Activated CD4-positive, CD25-positive, alpha-beta regulatory T cell (primary cell): ENCODE results near the gene MYBBP1A.

Experiments
- DNase-seq, 4 experiments: peaks; one replicate each; lab custom pipeline; 2025; lab: John Stamatoyannopoulos, UW

Gene MYBBP1A

DNA sequence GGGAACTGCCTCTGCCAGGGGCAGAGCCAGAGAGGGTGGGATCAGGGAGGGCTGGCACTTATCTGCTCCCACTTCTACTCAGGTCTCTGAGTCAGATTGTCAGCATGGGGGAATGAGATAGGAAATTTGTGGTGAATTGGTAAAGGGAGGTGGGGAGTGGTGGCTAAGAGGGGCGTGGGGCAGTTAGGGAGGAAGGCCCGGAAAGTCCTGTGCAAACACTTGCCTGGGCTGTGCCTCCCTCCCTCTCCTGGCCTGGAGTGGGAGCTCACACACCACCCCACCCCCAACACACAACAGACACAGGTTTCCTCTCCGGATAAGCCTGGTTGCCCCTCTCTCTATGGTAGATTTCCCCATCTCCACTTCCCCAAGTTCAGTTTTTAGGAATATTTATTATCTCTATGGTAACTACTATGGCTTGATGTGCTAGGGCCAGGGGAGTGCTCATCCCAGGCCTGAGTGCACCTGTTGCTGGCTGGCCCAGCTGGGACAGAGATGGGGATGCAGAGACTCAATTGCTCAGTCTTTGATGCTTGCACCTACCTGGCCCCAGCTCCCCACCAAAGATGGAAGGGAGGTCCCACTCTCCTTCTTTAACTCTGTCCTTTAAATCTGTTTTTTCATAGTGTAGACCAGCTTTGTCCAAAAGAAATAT, 53.8 kb downstream of the MYBBP1A start:
- no peak for DNase-seq

DNA sequence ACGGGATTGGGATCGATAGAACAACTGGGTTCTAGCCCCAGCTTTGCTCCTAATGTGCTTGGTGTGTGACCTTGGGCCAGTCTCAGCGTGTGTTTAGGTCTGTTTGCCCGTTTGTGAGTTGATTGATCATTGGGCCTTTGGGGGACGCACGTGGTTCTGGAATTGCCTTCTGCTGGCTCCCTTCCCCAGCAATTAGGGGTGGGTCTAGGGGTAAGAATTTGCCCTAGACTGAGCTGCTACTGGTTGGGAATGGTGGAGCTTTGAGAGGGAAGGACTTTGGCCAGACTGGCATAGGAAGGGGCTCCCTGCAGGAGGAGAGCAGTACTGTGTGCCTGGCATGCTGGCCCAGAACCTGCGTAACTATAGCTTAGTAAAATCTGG, 55.0 kb downstream of the MYBBP1A start:
- DNase-seq: no peak

DNA sequence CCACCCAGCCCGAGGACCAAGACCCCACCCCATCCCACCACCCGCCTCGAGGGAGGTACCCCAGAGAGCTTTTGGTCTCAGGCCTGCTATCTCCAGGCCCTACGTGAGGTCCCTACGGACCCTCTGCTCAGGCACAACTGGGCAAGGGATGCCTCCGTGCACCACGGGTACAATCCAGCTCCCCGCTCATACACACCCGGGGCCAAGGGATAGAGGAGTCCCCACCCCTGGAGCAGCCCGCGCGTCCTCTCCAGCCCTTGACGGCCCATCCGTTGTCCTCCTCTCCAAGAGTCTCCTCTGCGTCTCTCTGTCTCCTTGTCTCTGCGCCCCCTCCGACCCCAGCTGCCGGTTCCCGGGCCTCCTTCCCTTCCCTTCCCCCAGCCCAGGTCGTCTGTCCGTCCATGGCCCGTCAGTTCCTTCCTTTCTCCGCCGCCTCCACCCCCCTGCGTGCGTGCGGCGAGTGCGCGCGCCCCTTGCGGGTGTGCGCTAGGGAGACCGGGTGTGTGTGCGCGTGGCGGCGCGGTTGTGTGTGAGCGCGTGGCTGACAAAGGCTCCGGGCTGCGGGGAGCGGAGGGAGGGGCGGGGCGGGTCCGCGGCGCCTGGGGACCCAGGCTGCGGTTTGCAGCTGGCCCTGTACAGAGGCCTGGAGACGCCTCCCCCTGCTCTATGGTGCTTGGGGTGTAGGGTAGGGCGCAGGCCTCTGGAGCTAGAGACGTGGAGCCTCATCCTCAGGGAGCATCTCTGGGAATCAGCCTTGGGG, 55.6 kb downstream of the MYBBP1A start:
- no peak for DNase-seq

DNA sequence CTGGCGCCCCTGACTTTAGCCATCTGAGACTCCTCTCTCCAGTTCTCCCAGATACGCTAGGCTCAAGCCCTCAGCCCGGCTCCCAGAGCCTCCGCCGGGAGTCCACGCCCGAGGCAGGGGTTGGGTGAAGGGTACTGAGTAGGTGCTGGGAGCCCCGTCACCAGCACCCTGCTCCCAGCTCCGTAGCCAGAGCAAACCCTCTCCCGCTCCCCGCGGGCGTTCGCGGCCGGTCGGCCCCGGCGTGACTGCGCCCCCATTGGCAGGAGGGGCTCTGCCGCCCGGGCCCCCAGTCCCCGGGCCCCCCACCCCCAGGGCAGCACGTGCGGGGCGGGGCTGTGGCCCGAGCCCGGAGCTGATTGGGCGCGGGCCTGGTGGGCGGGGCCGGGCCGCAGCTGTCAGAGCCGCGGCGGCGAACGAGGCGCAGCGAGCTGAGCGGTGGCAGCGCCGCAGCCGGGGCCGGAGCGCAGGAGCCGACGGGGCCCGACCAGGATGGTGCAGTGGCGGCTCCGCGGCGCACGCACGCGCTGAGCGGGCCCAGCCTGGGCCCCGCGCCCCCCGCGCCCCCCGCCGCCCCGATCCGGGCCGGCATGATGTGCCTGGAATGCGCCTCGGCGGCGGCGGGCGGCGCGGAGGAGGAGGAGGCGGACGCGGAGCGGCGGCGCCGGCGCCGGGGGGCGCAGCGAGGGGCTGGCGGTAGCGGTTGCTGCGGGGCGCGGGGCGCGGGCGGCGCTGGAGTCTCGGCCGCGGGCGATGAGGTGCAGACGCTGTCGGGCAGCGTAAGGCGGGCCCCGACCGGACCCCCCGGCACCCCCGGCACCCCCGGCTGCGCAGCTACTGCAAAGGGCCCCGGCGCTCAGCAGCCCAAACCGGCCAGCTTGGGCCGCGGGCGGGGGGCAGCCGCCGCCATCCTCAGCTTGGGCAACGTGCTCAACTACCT, 56.5 kb downstream of the MYBBP1A start, which contains the start of gene SPNS2:
Gene SPNS2, plus strand, starts transcription at position 421 of the 937 bp plus-strand sequence. Its CDS starts 167 bp downstream, at position 588.
- peak in 2 of 4 experiments; percentile 11 to 32 for DNase-seq

DNA sequence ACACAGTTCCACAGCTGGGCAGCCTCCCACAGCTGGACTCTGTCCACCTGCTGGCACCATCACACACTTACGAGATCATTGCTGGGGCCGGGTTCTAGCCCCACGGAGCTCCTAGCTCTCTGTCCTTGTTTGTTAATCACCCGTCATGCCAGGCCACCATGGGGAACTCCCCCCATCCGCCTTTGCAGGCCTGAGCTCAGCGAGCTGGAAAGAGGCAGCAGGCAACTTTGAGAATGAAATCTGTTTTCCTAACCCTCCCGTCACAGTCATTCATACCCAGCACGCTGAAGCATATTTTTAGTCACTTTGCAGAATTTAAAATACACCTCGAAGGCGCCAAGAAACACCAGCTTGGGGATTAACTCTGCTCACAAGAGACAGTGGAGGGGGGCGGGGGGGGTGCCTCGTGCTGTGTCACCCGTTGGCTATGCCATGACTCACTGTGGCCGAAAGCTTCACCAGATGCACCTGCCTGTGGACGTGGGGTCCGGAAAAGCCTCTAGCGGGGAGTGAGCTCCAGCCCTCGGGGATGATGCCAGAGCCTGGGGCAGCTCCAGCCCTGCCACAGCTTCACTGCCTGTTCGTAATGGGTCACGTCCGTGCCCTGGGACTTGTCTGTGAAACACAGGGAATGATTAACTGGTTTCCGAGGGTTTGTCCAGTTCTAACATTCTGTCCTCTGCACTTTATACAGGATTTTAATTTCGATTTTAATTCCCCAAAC, 57.9 kb downstream of the MYBBP1A start:
- DNase-seq: no peak

DNA sequence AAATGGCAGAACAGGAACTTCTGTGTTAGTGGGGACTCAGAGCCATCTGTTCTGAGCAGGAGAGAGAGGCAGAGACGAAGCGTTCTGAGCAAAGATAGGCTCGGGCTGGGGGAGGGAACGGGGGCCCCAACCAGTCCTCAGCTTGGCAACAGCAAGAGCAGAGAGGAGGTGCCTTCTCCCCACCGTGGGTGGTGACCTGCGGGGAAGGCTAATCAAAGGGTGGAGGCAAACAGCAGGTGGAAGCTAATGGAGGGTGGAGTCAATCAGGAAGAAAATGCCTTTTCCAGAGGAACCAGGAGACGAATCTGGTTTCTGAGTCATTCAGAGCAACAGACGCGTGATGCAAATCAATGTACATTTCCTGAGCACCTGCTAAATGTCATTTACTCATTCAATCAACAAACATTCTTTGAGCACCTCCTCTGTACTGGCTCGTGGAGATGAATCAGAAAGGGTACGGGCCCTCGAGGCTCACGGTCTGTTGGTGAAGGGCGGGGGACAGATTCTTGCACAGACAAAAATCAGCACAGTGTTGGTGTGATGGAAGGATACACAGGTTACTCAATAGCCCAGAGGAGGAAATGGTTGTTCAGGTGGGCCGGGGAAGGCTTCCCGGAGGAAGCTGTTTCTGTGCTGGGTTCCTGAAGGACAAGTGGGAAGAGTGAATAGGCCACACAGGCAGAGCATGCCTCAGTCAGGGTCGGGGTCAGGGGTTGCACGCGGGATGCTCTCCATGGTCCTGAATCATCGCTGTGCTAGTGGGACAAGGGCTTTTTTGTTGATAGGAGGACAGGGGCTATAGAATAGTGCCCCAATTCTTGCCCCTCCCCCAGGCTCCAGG, 62.2 kb downstream of the MYBBP1A start:
- no peak for DNase-seq

DNA sequence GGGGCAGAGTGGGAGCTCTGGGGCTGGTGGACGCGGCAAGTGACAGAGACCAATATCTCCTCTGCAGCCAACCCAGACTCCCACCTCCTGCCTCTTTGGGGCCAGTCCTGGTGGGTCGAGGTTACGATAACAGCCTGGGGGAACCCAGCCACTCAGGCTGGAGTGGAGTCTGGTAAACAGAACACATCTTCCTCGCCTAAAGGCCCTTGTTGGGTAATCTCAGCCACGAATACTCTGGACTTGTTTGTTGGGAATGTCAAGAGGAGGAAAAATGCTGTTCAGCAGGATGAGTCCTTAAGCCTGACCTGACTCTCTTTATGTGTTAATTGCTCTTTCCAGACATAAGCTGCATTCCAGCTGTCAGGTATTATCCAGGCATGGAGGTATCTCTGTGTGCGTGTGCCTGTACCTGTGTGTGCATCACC, 64.5 kb downstream of the MYBBP1A start:
- DNase-seq: no peak

DNA sequence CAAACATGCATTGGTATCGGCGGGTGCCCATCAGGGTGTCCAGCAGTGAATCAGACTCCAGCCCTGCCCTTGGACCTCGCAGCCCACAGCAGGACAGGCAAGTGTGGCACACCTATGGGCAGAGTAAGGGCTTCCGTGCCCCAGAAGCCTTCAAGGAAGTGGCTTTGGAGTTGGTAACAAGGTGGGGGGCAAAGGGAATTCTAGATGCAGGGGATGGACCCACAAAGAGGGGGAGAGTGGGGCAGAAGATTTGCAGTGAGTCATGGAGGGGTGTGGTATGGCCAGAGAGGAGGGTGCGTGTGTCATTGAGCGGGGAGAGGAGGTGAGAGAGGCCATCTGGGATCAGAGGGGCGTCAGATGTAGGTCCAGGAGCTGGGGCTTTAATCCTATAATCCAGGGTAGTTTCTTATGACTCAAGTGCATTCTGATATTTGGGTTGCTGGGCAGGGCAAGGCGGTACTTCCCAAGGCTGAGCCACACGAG, 65.0 kb downstream of the MYBBP1A start:
- DNase-seq: no peak

DNA sequence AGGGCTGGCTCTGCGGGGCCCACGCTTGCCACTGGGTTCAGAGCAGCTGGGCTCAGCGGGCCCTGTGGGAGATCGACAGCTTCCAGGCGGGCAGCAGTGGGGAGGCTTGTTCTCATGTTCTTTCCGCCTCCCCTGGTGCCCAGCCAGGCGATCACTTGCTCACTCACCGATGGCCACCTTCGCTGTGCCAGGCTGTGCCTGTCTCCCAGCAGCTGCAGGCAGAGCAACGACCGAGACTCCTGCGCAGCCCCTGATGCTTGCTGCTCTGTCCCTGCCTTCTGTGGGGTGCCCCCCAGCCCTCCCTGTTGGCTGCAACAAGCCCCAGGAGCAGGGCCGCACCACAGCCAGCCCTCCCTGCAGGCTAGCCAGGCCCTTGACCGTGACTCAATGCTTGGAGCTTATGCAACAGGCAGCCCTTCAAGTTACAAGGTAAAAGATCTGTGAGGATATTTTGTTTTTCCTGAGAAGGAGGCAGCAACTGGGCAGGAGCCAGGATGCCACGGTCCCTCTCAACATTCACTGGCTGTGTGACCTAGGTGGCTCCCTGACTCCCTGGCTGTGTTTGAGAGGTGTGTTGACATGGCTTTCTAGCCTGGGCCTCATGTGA, 66.1 kb downstream of the MYBBP1A start:
- no peak for DNase-seq
